Measurements from ENCODE around the gene EXOC3L2.

EXOC3L2 gene

DNA sequence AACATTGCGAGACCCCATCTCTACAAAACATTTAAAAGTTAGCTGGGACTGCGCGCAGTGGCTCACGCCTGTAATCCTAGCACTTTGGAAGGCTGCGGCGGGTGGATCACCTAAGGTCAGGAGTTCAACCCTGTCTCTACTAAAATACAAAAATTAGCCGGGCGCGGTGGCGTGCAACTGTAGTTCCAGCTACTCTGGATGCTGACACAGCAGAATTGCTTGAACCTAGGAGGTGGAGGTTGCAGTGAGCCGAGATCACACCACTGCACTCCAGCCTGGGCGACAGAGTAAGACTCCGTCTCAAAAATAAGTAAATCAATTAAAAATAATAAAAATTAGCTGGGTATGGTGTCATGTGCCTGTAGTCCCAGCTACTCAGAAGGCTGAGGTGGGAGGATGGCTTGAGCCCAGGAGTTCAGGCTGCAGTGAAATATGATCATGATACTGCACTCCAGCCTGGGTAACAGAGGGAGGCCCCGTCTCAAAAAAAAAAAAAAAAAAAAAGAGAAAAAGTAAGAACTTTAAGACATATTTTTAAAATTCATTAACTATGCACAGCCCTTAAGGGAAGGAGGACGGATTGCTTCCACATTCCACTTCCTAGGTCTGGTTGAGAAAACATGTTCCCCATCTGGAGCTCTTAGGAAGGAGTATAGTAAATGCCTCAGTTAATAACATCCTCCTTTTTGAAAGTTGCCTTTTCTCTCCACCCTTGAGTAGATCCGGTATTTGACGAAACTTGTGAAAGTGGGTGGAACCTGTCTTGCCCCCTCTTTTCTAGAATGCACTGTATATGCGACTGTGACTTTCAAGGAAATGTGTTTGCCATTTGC is 26.1 kb downstream of the EXOC3L2 start:
- no peak for DNase-seq (ENCODE audit: low spot score)

DNA sequence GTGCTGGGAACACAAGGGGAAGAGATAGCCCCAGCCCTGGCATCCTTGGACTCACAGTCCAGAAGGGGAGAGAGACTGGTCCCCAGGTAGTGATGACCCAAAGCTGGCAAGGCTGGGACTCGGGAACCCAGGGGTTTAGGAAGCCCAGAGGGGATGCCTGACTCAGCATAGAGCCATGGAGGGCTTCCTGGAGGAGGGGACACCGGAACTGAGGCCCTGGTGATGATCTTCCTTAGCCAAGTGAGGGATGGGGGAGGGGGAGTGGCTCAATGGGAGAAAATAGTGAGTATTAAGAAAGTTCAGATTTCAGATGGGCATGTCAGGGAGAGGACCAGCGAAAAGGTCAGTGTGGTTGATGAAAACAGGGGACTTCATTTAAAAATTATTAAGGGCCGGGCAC is 26.8 kb downstream of the EXOC3L2 start:
- DNase-seq (ENCODE audit: low spot score), result no peak

DNA sequence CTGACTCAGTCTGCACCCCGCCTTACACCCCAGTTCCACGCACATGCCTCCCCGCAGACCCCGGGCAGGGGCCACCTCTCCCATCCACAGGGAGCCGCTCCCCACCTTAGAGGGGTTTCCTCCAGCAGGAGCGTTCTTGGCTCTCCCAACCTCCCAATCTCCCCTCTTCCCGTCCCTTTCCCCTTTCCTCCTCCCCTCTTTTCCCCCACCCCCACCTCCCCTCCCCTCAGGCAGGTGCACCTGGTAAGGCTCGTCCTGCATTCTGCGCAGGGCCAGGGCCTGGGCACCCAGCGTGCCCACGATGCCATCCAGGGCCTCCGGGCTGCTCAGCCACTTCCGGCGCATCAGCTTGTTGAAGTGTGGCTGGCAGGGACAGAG is 27.3 kb downstream of the EXOC3L2 start:
- DNase-seq (ENCODE audit: low spot score), result no peak

DNA sequence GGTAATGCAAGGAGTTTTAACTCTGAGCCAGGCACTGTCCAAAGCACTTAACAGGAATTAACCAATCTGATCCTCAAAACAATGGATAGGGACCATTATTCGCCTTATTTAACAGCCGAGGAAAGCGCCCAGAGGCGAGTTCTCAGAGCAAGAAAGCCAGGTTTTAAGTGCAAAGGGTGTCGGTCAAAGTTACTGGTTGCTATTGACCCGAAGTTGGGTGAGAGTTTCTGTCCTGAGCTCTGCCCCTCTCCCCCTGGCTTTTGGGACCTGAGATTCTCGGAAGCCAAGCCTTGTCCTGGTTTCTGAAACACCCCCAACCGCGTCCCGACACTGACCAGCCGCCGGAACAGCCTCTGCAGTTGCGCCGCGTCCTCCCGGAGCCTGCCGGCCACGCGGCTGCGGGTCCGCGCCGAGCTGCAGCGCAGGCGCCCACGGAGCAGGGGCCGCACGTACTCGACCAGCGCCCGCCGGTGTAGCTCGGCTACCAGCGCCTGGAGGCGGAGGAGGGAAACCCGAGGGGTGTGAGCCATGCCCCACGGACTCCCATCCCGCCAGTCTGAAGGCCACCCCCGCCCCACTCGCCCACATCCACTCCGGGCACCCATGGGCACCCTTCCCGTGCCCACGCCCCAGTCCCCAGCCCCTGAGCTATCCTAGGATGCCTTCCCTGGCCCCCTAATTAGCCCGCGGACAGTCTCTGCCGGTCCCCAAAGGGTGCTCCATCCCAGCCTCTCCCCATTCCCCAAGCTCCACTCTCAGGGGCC is 27.8 kb downstream of the EXOC3L2 start:
- DNase-seq (ENCODE audit: low spot score), result no peak

DNA sequence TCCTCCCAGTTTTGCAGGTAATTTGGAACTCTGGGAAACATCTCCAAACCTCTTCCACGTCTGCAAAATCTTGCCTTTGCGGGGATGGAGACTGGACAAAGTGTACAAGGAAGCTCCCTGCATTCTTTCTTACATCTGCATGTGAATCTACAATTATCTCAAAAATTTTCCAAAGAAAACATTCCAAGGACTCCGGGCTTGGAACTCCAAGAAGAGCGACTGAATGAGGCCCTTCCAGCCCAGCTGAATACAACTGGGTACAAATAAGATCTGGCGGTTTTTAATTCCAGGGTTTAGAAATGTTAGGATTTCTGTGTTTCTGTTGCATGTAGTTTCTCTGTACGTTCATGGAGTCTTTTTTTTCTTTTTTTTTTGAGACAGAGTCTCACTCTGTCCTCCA is 28.5 kb downstream of the EXOC3L2 start:
- no peak for DNase-seq (ENCODE audit: low spot score)

DNA sequence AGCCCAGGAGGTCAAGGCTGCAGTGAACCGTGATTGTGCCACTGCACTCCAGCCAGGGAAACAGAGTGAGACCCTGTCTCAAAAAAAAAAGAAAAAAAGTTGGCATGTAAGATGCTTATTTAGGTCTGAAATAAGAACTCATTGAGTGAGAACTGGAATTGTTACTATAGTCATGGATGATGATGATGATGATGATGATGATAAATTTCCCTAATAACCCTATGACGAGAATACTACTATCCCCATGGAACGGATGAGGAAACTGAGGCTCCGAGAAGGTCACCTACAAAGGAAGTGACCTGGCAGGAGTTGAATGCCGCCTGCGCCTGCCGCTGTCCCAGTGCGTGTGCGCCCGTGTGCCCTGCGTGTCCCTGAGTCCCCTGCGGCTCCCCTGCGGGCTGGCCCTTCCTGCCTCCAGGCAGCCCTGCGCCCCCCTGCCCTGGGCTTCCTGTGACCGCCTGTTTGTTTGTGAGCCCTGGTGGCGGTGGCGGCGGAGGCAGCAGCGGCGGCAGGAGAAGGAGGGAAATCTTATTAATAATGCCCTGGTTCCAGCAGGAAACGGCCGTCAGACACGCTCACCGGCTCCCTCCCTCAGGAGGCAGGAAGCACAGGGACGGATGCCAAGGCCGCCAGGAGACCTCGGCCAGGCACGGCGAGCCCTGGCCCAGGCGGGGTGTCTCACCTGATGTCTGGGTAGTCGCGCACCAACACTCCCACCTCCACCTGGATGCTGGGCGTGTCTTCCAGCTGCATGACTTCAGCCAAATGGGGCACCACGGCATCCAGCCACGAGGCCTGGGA is 29.6 kb downstream of the EXOC3L2 start:
- no peak for DNase-seq (ENCODE audit: low spot score)

DNA sequence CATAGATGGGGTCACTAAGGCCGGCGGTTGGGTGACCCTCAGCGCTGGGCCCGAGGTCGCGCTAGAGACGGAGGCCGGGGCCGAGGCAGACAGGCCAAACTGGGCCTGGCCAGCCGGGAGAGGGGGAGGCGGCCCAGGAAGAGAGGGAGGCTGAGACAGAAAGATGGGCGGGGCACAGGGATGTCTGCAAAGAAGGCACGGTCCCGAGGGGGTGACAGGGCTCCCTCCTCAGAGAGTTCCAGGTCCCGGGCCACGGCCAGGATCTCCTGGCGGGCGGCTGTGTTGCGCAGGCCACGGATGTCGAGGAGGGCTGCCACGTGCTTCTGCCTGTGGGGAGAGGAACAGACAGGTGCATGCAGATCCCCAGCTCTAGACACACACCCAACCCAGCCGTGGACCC is 32.2 kb downstream of the EXOC3L2 start:
- no peak for DNase-seq (ENCODE audit: low spot score)

DNA sequence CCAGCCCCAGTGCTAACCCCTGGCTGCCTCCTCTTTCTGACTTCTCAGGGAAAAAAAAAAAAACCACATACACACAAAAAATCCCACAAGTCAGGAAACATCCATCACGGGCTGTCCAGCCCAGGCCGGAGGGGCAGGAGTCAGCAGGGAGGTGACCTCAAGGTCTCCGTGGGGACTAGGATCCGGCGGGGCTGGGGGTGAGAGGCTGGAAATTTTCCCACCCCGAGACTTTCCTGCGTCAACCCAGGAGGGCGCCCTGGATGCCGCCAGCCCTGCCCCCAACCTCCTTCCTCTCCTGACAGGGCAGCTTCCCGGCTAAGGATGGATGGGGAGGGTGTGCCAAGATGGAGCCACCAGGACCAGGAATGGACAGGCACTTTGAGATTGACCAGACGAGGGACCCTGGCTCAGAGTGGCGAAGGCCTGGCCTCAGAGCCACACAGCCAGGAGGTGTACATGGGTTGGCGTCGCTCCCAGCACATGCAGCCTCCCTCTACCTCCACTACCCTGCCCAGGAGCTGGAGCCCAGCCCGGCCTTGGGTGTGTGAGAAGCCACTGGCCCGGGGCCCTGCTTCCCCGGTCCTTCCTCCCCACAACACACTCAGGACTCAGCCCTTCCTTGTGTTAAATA is 33.3 kb downstream of the EXOC3L2 start:
- DNase-seq (ENCODE audit: low spot score), result no peak

DNA sequence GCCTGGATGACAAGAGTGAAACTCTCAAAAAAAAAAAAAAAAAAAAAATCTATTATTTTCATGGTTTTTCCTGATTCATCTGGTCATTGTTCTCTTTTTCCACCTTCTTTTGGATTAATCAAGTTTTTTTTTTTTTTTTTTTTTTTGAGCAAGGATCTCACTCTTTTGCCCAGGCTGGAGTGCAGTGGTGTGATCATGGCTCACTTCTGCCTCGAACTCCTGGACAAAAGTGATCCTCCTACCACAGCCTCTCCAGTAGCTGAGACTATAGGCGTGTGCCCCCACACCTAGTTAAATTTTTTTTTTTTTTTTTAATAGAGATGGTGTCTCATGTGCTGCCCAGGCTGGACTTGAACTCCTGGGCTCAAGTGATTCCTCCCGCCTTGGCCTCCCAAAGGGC is 38.9 kb downstream of the EXOC3L2 start:
- DNase-seq (ENCODE audit: low spot score), result no peak

DNA sequence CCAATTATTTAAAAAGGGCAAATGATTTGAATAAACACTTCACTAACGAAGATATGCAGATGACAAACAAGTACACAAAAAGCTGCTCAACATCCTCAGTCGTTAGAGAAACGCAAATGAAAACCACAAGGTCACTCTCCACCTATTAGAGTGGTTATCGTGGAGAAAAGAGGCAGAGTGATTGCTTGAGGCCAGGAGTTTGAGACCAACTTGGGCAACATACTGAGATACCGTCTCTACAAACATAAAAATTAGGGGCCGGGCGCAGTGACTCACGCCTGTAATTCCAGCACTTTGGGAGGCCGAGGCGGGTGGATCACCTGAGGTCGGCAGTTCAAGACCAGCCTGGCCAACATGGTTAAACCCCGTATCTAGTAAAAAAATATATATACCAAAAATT is 39.4 kb downstream of the EXOC3L2 start:
- no peak for DNase-seq (ENCODE audit: low spot score)

DNA sequence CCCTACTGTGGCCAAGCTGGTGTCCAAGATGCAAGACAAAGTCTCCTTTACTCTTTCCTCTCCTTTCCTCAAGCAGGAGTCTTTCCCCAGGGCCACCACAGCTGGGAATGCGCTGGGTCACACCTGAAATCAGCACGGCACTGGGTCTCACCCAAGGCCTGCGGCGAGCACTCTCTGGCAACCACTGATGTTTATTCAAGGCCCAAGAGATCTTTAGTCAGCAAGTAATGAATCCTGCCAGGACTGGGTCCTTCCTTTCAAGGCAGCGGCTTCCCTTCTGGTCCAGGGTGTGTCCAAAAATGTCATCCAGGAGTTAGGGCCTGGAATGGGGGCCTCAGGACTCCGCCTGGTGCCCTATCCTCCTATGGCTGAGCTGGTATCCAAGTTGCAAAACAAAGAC is 42.6 kb downstream of the EXOC3L2 start:
- no peak for DNase-seq (ENCODE audit: low spot score)

DNA sequence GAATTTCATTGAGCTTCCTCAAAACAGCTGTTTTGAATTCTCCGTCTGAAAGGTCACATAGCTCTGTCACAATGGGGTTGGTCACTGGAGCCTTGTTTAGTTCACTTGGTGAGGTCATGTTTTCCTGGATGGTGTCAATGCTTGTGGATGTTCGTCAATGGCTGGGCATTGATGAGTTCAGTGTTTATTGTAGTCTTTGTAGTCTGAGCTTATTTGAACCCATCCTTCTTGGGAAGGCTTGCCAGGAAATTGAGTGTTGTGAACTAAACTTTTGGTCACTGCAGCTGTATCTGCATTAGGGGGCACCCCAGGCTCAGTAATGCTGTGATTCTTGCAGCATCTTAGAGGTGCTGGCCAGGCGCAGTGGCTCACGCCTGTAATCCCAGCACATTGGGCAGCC is 44.6 kb downstream of the EXOC3L2 start:
- DNase-seq (ENCODE audit: low spot score), result peak; percentile 53

DNA sequence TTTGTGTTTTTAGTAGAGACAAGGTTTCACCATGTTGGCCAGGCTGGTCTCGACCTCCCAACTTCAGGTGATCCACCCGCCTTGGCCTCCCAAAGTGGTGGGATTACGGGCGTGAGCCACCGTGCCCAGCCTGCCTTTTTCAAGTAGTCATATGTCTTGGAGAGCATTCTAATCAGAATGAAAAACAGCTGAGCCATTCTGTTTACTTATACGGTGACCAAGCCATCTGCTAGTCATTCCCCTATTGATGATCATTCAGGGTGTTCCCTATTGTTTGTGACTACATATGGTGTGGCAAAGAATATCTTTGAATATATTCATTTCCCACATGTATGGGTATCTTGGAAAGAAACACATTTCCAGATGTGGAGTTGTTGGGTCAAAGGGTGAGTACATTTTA is 49.4 kb downstream of the EXOC3L2 start:
- DNase-seq (ENCODE audit: low spot score), result peak; percentile 47

DNA sequence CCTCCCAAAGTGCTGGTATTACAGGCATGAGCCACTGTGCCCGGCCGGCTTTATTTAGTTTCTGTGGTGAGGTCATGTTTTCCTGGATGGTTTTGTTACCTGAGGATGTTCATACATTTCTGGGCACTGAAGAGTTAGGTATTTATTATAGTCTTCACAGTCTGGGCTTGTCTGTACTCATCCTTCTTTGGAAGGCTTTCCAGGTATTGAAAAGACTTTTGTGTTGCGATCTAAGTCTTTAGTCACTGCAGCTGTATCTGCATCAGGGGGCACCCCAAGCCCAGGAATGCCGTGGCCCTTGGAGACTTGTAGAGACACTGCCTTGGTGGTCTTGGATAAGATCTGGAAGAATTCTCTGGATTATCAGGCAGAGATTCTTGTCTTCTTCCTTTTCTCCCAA is 53.8 kb downstream of the EXOC3L2 start:
- no peak for DNase-seq (ENCODE audit: low spot score)

DNA sequence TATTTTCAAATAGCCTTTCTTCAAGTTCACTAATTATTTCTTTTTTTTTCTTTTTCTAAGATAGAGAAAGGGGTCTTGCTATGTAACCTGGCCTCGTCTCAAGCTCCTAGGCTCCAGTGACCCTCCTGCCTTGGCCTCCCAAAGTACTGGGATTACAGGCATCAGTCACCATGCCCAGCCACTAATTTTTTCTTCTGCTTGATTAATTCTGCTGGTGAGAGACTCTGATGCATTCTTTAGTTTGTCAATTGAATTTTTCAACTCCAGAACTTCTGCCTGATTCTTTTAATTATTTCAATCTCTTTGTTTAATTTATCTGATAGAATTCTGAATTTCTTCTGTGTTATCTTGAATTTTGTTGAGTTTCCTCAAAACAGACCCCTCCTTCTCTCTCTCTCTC is 55.2 kb downstream of the EXOC3L2 start:
- no peak for DNase-seq (ENCODE audit: low spot score)

DNA sequence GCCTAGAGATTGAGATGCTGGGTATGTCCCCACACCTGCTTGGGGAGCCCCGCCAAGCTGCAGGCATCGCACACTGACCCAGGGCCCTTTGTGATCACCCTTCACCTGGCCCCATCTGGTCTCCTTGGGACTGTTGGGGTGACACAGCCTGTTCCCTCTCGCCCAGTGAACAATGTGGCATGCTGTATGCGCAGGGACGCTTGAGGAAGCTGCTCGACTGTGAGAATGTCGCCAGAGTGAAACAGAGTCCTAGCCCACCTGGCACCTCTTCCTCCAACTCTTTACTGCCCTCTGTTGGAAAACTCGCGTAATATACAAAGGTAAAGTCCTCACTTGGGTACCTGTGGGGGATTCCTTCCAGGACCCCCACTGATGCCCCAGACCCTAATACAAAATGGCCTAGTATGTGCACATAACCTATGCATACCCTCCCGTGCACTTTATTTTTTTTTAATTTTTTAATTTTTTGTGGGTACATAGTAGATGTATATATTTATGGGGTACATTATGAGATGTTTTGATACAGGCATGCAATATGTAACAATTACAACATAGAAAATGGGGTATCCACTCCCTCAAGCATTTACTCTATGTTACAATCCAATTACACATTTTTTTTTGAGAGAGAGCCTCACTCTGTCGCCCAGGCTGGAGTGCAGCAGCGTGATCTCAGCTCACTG is 57.6 kb downstream of the EXOC3L2 start:
- no peak for DNase-seq (ENCODE audit: low spot score)

DNA sequence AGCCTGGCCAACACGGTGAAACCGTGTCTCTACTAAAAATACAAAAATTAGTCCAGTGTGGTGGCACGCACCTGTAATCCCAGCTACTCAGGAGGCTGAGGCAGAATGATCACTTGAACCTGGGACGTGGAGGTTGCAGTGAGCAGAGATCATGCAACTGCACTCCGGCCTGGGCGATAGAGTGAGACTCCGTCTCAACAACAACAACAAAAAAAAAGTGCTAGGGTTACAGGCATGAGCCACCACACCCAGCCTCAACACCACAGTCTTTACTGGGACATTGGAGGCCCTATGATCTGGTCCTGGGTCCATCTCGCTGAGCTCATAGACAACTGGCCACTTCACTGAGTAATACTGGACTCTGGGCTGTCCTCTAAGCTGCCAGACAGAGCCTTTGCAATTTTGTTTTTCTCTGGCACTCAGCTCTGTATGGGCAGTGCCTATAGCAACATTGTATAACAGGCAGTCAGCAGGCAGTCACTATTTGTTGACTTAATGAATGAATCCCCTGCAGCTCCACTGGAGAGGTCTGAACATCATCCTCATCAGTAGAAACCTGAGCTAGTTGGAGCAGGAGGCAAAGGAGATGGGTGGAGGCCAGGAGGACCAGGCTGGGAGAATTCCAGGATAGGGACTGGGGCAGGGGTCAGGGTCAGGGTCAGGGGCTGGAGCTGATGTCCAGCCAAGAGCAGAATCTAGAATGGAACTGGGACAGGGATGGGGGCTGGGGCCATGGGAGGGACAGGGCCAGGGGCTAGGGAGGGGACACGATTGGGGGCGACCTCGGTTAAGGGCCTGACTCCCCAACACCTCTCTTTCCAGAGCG is 58.5 kb downstream of the EXOC3L2 start:
- DNase-seq (ENCODE audit: low spot score), result peak; percentile 37

DNA sequence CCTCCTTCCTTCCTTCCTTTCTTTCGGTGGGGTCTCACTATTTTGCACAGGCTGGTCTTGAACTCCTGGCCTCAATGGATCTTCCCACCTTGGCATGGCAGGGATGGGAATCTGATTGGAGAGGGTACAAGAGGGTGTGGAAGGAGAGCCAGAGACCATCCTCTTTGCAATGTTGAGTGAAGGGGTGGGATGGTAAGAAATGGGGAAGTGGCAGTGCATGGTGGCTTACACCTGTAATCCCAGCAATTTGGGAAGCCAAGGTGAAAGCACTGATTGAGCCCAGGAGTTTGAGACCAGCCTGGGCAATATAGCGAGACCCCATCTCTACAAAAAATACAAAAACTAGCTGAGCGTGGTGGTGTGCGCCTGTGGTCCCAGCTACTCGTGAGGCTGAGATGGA is 61.1 kb downstream of the EXOC3L2 start:
- no peak for DNase-seq (ENCODE audit: low spot score)

DNA sequence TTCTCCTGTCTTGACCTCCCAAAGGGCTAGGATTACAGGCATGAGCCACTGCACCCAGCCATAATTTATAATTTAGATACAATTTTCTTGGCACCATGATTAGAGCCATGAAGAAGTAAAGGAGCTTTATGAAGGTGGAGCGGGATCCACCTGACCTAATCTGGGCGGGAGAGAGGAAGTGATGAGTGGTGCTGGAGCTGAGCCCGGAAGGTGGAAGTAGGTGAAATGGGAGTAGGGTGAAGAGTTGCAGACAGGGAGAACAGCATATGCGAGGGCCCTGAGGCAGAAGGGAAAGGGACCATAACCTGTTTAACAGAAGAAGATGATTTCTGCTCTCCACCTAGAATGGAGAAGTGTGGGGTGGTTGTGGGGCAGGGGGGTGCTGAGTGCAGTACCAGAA is 62.4 kb downstream of the EXOC3L2 start:
- DNase-seq (ENCODE audit: low spot score), result no peak

DNA sequence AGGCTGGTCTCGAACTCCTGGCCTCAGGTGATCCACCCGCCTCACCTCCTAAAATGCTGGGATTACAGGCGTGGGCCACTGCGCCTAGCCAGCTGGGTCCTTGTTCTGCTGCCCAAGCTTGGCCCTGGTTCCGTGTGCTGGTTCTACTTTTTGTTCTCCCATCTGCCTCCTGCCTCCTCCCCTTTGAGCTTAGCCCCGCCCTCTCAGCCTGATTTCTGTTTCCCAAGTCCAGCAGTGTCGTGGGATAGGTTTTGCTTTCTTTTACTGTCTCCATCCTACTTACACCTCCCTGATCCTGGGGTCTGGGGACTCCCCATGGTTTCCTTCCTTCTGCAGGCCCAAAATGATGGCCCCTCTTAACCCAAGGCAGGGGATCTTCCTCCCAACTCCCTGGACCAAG is 64.3 kb downstream of the EXOC3L2 start:
- no peak for DNase-seq (ENCODE audit: low spot score)

DNA sequence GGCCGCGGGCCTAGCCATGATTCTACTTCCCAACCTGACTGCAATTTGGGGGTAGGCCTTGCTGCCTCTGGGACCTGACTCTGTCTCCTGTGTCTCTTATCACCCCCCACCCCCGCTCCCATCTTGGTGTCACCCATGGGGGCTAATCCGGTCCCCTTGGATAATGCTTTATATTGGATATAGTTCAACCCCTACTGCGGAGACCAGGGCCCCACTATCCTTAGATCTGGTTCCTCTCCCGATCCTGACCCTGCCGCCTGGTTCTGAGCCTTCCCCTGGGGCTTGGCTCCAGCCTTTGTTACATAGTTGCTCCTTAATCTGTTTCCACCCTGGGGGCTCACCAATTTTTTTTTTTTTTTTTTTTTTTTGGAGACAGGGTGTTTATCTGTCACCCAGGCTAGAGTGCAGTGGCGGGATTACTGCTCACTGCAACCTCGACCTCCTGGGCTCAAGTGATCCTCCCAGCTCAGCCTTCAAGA is 65.3 kb downstream of the EXOC3L2 start:
- no peak for DNase-seq (ENCODE audit: low spot score)

Data from RKO (cell line).